Subcutaneous abdominal adipose tissue (tissue), 5 donors: ENCODE data around the gene PON3.

ENCODE experiments used
- H3K27ac ChIP-seq: one replicate; pipeline ENCODE4 v1.7.0; 2013; ENCODE audit warnings: low read depth, mild to moderate bottlenecking, inconsistent platforms, low read length, moderate library complexity
- H3K27me3 ChIP-seq, 5 donors: one replicate each; pipeline ENCODE4 v1.7.0; 2013; ENCODE audit warnings: low read length in 5 of 5, inconsistent platforms in 1 of 5; ENCODE audit not compliant: control insufficient read depth in 5 of 5, insufficient read depth in 4 of 5
- H3K36me3 ChIP-seq, 5 donors: one replicate each; pipeline ENCODE4 v1.7.0; 2013; ENCODE audit warnings: low read length in 5 of 5; ENCODE audit not compliant: control insufficient read depth in 5 of 5, insufficient read depth in 5 of 5
- H3K4me1 ChIP-seq, 5 donors: one replicate each; pipeline ENCODE4 v1.7.0; 2013; ENCODE audit warnings: low read length in 5 of 5, mild to moderate bottlenecking in 3 of 5, moderate library complexity in 1 of 5; ENCODE audit not compliant: control insufficient read depth in 5 of 5, insufficient read depth in 5 of 5
- H3K4me3 ChIP-seq, 5 donors: one replicate each; pipeline ENCODE4 v1.7.0; 2013; ENCODE audit warnings: low read length in 5 of 5, low read depth in 1 of 5
- H3K9ac ChIP-seq, 5 donors: one replicate each; pipeline ENCODE4 v1.7.0; 2013; ENCODE audit warnings: low read length in 5 of 5, mild to moderate bottlenecking in 4 of 5, moderate library complexity in 3 of 5
- H3K9me3 ChIP-seq, 5 donors: one replicate each; pipeline ENCODE4 v1.7.0; 2013; ENCODE audit warnings: low read length in 5 of 5; ENCODE audit not compliant: control insufficient read depth in 5 of 5
- donor health status: healthy.
- donor health status: healthy.
- donor health status: healthy.
- donor health status: healthy.
- donor health status: healthy.

Gene PON3

DNA sequence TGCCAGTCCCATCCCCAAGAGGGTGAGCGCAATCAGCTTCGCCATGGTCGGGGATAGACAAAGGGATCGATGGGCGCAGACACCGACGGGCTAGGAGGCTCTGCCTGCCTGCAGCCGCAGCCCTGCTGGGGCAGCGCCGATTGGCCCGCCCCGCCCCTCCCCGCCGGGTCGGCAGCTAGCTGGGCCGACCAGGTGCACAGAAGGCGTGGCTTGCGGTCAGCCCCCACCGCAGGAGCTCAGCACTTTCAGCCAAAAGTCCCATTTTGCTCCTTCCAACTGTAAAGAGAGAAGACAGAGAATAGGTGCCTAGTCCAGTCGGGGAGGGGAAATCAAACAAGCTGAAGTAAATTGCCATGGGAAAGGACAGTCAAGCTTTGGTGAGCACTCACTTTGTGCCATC, 71.7 kb downstream of the PON3 start, which contains the start of gene PON1:
Gene PON1 (minus strand): TSS at position 102 of the 400 bp plus-strand sequence. CDS start 57 bp downstream, at position 45.
- no peaks in the 10 kb centered on the region for H3K36me3 ChIP-seq
- H3K4me1 ChIP-seq: no peaks in the 10 kb centered on the region
- peaks cover 0 to 16% (median 12%) of the 10 kb centered on the region in 5 donors for H3K27me3 ChIP-seq
- no peaks in the 10 kb centered on the region for H3K9me3 ChIP-seq
- H3K9ac ChIP-seq: no peak within 1 kb of the TSS
- H3K27ac ChIP-seq: no peak within 1 kb of the TSS
- H3K4me3 ChIP-seq: no peak within 1 kb of the TSS

- no peak overlapping the region for H3K9ac ChIP-seq
- H3K4me1 ChIP-seq: no peaks in the 10 kb centered on the region
- no peaks in the 10 kb centered on the region for H3K9me3 ChIP-seq
- H3K27me3 ChIP-seq: peaks cover 0 to 16% (median 12%) of the 10 kb centered on the region in 5 donors
- H3K27ac ChIP-seq: no peak overlapping the region
- H3K4me3 ChIP-seq: no peak overlapping the region
- no peaks in the 10 kb centered on the region for H3K36me3 ChIP-seq
Observed at GRCh38 chr7:95323410-95324129, 72.6 kb downstream of the PON3 start.

DNA sequence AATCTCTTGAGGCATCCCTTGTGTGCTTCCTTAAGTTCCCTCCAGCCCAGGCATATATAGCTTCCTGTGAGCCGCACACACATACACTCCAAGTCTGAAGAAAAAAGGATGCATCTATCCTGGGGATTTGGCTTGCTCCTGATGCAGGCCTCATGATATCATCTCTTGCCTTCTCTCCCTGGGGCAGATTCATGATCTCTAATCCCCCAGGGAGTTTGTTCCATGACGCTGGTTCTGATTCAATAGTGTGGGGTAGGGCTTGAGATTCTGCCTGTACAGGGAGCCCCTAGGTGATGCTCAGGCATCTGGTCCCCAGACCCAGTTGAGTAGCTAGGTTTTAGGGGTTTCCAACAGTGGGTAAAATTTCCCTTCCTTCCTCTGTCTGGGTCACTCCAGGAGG, 73.3 kb downstream of the PON3 start:
- Histone ChIP-seq H3K9ac (no peak overlapping the region), H3K27ac (no peak overlapping the region), H3K36me3 (no peaks in the 10 kb centered on the region), H3K27me3 (peaks cover 0 to 16% (median 12%) of the 10 kb centered on the region in 5 donors), H3K9me3 (no peaks in the 10 kb centered on the region), H3K4me1 (no peaks in the 10 kb centered on the region), H3K4me3 (no peak overlapping the region)

- no peak overlapping the region for H3K9ac ChIP-seq
- no peaks in the 10 kb centered on the region for H3K4me1 ChIP-seq
- no peak overlapping the region for H3K4me3 ChIP-seq
- H3K27me3 ChIP-seq: peaks cover 0 to 16% (median 12%) of the 10 kb centered on the region in 5 donors
- no peak overlapping the region for H3K27ac ChIP-seq
- no peaks in the 10 kb centered on the region for H3K36me3 ChIP-seq
- no peaks in the 10 kb centered on the region for H3K9me3 ChIP-seq
Observed at GRCh38 chr7:95322396-95322795, 73.8 kb downstream of the PON3 start.

DNA sequence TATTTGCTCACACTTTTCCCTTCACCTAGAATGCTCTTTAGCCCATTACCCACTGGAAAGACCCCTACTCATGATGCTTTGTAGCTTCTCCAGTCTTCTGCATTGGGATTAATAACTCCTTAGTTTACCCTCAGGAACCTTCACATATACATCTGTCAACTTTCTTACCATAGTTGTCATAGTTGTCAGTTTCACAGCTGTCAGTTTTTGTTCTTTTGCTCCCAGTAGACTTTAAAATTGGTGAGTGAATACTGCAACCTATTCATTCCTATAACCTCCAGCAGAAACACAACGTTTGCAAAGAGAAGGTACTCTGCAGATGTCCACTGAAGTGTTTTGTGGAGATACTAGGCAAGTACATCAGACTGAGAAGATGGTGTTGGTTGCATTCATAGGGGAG, 74.5 kb downstream of the PON3 start:
- Histone ChIP-seq H3K4me1 (no peaks in the 10 kb centered on the region), H3K9ac (no peak overlapping the region), H3K4me3 (no peak overlapping the region), H3K27me3 (peaks cover 0 to 16% (median 12%) of the 10 kb centered on the region in 5 donors), H3K27ac (no peak overlapping the region), H3K36me3 (no peaks in the 10 kb centered on the region), H3K9me3 (no peaks in the 10 kb centered on the region)

- Histone ChIP-seq H3K36me3 (no peaks in the 10 kb centered on the region), H3K27me3 (peaks cover 0 to 16% (median 12%) of the 10 kb centered on the region in 5 donors), H3K4me3 (no peak overlapping the region), H3K9me3 (no peaks in the 10 kb centered on the region), H3K9ac (no peak overlapping the region), H3K4me1 (no peaks in the 10 kb centered on the region), H3K27ac (no peak overlapping the region)
Observed at GRCh38 chr7:95320651-95321050, 75.5 kb downstream of the PON3 start.

GRCh38 chr7:95319570-95319969, 76.6 kb downstream of the PON3 start:
- no peaks in the 10 kb centered on the region for H3K36me3 ChIP-seq
- H3K9ac ChIP-seq: no peak overlapping the region
- peaks cover 0 to 9% (median 8%) of the 10 kb centered on the region in 5 donors for H3K27me3 ChIP-seq
- no peaks in the 10 kb centered on the region for H3K9me3 ChIP-seq
- H3K4me1 ChIP-seq: no peaks in the 10 kb centered on the region
- H3K4me3 ChIP-seq: no peak overlapping the region
- H3K27ac ChIP-seq: no peak overlapping the region

DNA sequence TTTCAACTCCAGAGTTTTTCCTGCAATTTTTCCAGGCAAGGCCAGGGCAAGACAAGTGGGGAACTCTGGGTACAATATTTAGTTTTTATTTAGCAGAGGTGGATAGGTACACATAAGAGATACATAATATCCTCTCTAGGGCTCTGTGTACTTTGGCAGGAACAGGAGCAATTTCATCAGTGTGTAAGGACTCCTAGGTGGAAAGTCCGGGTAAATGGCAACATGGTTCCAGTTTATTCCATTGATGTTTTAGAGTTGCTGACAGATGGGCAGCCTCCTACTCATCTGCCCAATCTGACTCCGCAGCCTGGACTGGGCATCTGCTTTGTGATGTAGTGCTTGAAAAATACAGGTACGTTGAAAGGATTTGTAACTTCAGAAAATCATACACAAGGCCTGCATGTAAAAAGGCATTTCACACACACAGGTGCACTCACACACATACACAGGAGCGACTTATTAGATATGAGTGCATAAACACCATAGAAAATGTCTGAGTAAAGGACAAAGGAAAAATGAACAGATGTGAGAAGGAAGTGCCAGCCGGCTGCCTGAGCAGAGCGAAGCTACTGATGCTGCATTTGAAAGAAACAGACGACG, 77.6 kb downstream of the PON3 start:
- Histone ChIP-seq H3K36me3 (no peaks in the 10 kb centered on the region), H3K9me3 (no peaks in the 10 kb centered on the region), H3K4me1 (no peaks in the 10 kb centered on the region), H3K27ac (no peak overlapping the region), H3K9ac (no peak overlapping the region), H3K27me3 (peaks cover 0 to 4% (median 0%) of the 10 kb centered on the region in 5 donors), H3K4me3 (no peak overlapping the region)

DNA sequence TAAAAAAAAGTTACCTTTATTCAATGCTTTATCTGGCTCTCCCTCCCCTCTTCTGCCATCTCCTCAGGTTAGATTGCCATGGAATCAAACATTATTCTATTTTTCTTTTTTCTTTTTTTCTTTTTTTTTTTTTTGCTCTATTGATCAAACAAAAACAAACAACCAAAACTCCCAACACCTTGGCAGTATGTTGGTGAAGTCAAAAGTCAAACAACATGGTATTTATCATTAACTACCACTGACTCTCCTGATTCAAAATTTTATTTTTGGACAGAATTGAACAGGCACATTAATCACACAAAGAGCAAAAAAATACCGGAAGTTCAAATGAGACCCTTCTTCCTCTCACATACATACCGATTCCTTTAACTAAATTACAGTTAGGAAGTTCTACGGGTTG, 78.2 kb downstream of the PON3 start:
- H3K9ac ChIP-seq: no peak overlapping the region
- no peaks in the 10 kb centered on the region for H3K9me3 ChIP-seq
- peaks cover 0 to 3% (median 0%) of the 10 kb centered on the region in 5 donors for H3K27me3 ChIP-seq
- H3K4me3 ChIP-seq: no peak overlapping the region
- no peak overlapping the region for H3K27ac ChIP-seq
- no peaks in the 10 kb centered on the region for H3K4me1 ChIP-seq
- no peaks in the 10 kb centered on the region for H3K36me3 ChIP-seq

- Histone ChIP-seq H3K4me1 (no peaks in the 10 kb centered on the region), H3K9me3 (no peaks in the 10 kb centered on the region), H3K9ac (no peak overlapping the region), H3K36me3 (no peaks in the 10 kb centered on the region), H3K27me3 (no peaks in the 10 kb centered on the region), H3K27ac (no peak overlapping the region), H3K4me3 (no peak overlapping the region)
Observed at GRCh38 chr7:95317546-95317945, 78.6 kb downstream of the PON3 start.
